Duodenal mucosa (tissue), 2 donors: ENCODE results near the gene DTNB.

Experiments
- H3K27ac ChIP-seq: one replicate; pipeline ENCODE4 v1.7.0; 2013; ENCODE audit warnings: low read depth, low read length
- H3K27me3 ChIP-seq, 2 donors: one replicate each; pipeline ENCODE4 v1.7.0; 2013; ENCODE audit warnings: low read length in 2 of 2, control low read depth in 1 of 2; ENCODE audit not compliant: insufficient read depth in 2 of 2, control insufficient read depth in 1 of 2
- H3K36me3 ChIP-seq, 2 donors: one replicate each; pipeline ENCODE4 v1.7.0; 2013; ENCODE audit warnings: low read length in 2 of 2, control low read depth in 1 of 2; ENCODE audit not compliant: insufficient read depth in 2 of 2, control insufficient read depth in 1 of 2
- H3K4me1 ChIP-seq, 2 donors: one replicate each; pipeline ENCODE4 v1.7.0; 2013; ENCODE audit warnings: low read length in 2 of 2, control low read depth in 1 of 2; ENCODE audit not compliant: insufficient read depth in 2 of 2, control insufficient read depth in 1 of 2
- H3K4me3 ChIP-seq, 2 donors: one replicate each; pipeline ENCODE4 v1.7.0; 2013; ENCODE audit warnings: low read length in 2 of 2, low read depth in 1 of 2
- H3K9ac ChIP-seq, 2 donors: one replicate each; pipeline ENCODE4 v1.7.0; 2013; ENCODE audit warnings: low read length in 2 of 2, low read depth in 1 of 2
- H3K9me3 ChIP-seq, 2 donors: one replicate each; pipeline ENCODE4 v1.7.0; 2013; ENCODE audit warnings: low read length in 2 of 2, control low read depth in 1 of 2; ENCODE audit not compliant: control insufficient read depth in 1 of 2

Gene DTNB

GRCh38 chr2:25362434-25363145, 310.8 kb downstream of the DTNB start:
- Histone ChIP-seq H3K27ac (peak overlapping the region; percentile 46), H3K27me3 (no peaks in the 10 kb centered on the region), H3K9me3 (no peaks in the 10 kb centered on the region), H3K9ac (peak overlapping the region; percentile 43 to 68), H3K36me3 (no peaks in the 10 kb centered on the region), H3K4me1 (peaks cover 5 to 6% of the 10 kb centered on the region in 2 donors), H3K4me3 (peak overlapping the region; percentile 69 to 82)

GRCh38 chr2:25362049-25362433, 311.3 kb downstream of the DTNB start:
- Histone ChIP-seq H3K36me3 (no peaks in the 10 kb centered on the region), H3K4me1 (peaks cover 5 to 6% of the 10 kb centered on the region in 2 donors), H3K9ac (peak overlapping the region; percentile 13 to 68), H3K9me3 (no peaks in the 10 kb centered on the region), H3K4me3 (peak overlapping the region; percentile 69 to 82), H3K27me3 (no peaks in the 10 kb centered on the region), H3K27ac (peak overlapping the region; percentile 46)

- peak overlapping the region; percentile 54 to 82 for H3K4me3 ChIP-seq
- no peak overlapping the region for H3K27ac ChIP-seq
- H3K9ac ChIP-seq: peak overlapping the region; percentile 25 to 68
- H3K27me3 ChIP-seq: no peaks in the 10 kb centered on the region
- H3K36me3 ChIP-seq: no peaks in the 10 kb centered on the region
- H3K4me1 ChIP-seq: peaks cover 5 to 6% of the 10 kb centered on the region in 2 donors
- H3K9me3 ChIP-seq: no peaks in the 10 kb centered on the region
These were observed 311.9 kb downstream of the DTNB start for GRCh38 chr2:25361261-25362048.

- H3K27ac ChIP-seq: no peak overlapping the region
- no peak overlapping the region for H3K4me3 ChIP-seq
- no peak overlapping the region for H3K9ac ChIP-seq
- H3K27me3 ChIP-seq: no peaks in the 10 kb centered on the region
- H3K4me1 ChIP-seq: peaks cover 5 to 6% of the 10 kb centered on the region in 2 donors
- no peaks in the 10 kb centered on the region for H3K9me3 ChIP-seq
- no peaks in the 10 kb centered on the region for H3K36me3 ChIP-seq
These were observed 314.5 kb downstream of the DTNB start for GRCh38 chr2:25358836-25359235.

GRCh38 chr2:25358249-25358815, 315.0 kb downstream of the DTNB start:
- H3K4me1 ChIP-seq: peaks cover 4 to 5% of the 10 kb centered on the region in 2 donors
- H3K27ac ChIP-seq: no peak overlapping the region
- no peaks in the 10 kb centered on the region for H3K36me3 ChIP-seq
- no peaks in the 10 kb centered on the region for H3K27me3 ChIP-seq
- H3K9me3 ChIP-seq: no peaks in the 10 kb centered on the region
- H3K9ac ChIP-seq: no peak overlapping the region
- no peak overlapping the region for H3K4me3 ChIP-seq

GRCh38 chr2:25356088-25356487, 317.3 kb downstream of the DTNB start:
- Histone ChIP-seq H3K27me3 (no peaks in the 10 kb centered on the region), H3K4me3 (no peak overlapping the region), H3K27ac (no peak overlapping the region), H3K4me1 (no peaks in the 10 kb centered on the region), H3K9me3 (no peaks in the 10 kb centered on the region), H3K9ac (no peak overlapping the region), H3K36me3 (no peaks in the 10 kb centered on the region)

GRCh38 chr2:25355270-25355669, 318.1 kb downstream of the DTNB start:
- Histone ChIP-seq H3K4me3 (no peak overlapping the region), H3K27me3 (no peaks in the 10 kb centered on the region), H3K9ac (no peak overlapping the region), H3K9me3 (no peaks in the 10 kb centered on the region), H3K27ac (no peak overlapping the region), H3K36me3 (no peaks in the 10 kb centered on the region), H3K4me1 (no peaks in the 10 kb centered on the region)

DNA sequence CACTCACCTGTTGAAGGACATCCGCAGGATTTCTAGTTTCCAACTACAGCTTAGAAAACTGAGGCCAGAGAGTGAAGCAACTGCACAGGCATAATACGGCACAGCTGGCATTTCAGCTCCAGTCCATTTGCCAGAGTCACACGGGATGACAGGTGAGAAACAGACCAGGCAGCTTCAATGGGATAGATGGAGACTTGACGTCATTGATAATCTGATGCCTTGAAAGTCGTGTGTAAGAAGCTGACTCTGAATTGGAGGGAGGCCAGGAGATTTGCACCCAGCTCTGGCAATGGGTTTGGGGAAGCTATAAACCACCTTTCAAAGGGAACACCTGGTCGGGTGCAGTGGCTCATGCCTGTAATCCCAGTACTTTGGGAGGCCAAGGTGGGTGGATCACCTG, 319.3 kb downstream of the DTNB start:
- no peak overlapping the region for H3K9ac ChIP-seq
- H3K4me3 ChIP-seq: no peak overlapping the region
- no peaks in the 10 kb centered on the region for H3K4me1 ChIP-seq
- no peaks in the 10 kb centered on the region for H3K9me3 ChIP-seq
- H3K27ac ChIP-seq: no peak overlapping the region
- no peaks in the 10 kb centered on the region for H3K36me3 ChIP-seq
- no peaks in the 10 kb centered on the region for H3K27me3 ChIP-seq

DNA sequence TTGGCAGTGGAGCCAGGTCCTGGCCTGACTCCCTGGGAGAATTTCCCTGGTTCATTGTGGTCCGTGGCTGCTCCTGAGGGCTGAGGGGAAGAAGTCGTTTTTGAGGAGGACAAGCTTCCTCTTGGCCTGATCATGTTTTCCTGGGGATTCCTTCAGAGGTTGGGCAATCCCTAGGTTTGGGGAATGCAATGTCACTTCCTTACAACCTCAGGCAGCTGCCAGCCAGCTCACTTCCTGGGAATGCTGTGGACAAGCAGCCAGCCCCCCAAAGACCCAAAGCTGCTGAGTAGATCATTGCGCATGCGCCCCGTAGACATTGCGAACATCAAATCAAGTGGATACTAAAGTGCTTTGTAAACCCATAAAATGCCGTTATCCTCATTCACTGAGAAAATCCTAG, 324.0 kb downstream of the DTNB start:
- Histone ChIP-seq H3K9me3 (no peaks in the 10 kb centered on the region), H3K27me3 (no peaks in the 10 kb centered on the region), H3K4me3 (no peak overlapping the region), H3K27ac (no peak overlapping the region), H3K9ac (no peak overlapping the region), H3K36me3 (no peaks in the 10 kb centered on the region), H3K4me1 (no peaks in the 10 kb centered on the region)

- Histone ChIP-seq H3K27ac (no peak overlapping the region), H3K36me3 (no peaks in the 10 kb centered on the region), H3K4me3 (no peak overlapping the region), H3K9me3 (no peaks in the 10 kb centered on the region), H3K9ac (no peak overlapping the region), H3K27me3 (no peaks in the 10 kb centered on the region), H3K4me1 (no peaks in the 10 kb centered on the region)
These were observed 325.5 kb downstream of the DTNB start for GRCh38 chr2:25347846-25348245.
